ENCODE results near the gene NLGN2. TPM values are rescaled to one million over a fixed set of nuclear protein-coding genes. Genes with fewer than 3 reads are reported as not detected.

Gene NLGN2
- total RNA-seq, 1 experiment from 2014 or later, result 1.0 TPM

GRCh38 chr17:7463372-7463846 is 55.8 kb downstream of the NLGN2 start:
- Histone ChIP-seq H3K27me3 (no peaks in the 10 kb centered on the region), H3K4me3 (no peak overlapping the region), H3K9me3 (no peaks in the 10 kb centered on the region), H3K36me3 (peaks cover 3% of the 10 kb centered on the region; the same call in 1 of the 2 replicates)
- DNase-seq, result no peak

- no peaks in the 10 kb centered on the region for H3K27me3 ChIP-seq
- no peaks in the 10 kb centered on the region for H3K9me3 ChIP-seq
- peaks cover 3% of the 10 kb centered on the region; the same call in 1 of the 2 replicates for H3K36me3 ChIP-seq
- no peak overlapping the region for H3K4me3 ChIP-seq
- no peak for DNase-seq
These were observed 56.4 kb downstream of the NLGN2 start for GRCh38 chr17:7464081-7464480.

- H3K4me3 ChIP-seq, result no peak overlapping the region
- peaks cover 3% of the 10 kb centered on the region; the same call in 1 of the 2 replicates for H3K36me3 ChIP-seq
- H3K9me3 ChIP-seq, result no peaks in the 10 kb centered on the region
- no peaks in the 10 kb centered on the region for H3K27me3 ChIP-seq
- no peak for DNase-seq
These were observed 58.1 kb downstream of the NLGN2 start for GRCh38 chr17:7465597-7466275.

GRCh38 chr17:7466318-7466638 is 58.6 kb downstream of the NLGN2 start:
- Histone ChIP-seq H3K4me3 (no peak overlapping the region), H3K9me3 (no peaks in the 10 kb centered on the region), H3K36me3 (peaks cover 3% of the 10 kb centered on the region; the same call in 1 of the 2 replicates), H3K27me3 (no peaks in the 10 kb centered on the region)
- DNase-seq, result no peak

GRCh38 chr17:7466639-7467341 is 59.1 kb downstream of the NLGN2 start:
- H3K9me3 ChIP-seq, result no peaks in the 10 kb centered on the region
- H3K27me3 ChIP-seq, result no peaks in the 10 kb centered on the region
- peaks cover 3% of the 10 kb centered on the region; the same call in 1 of the 2 replicates for H3K36me3 ChIP-seq
- no peak overlapping the region for H3K4me3 ChIP-seq
- peak; percentile 71 for DNase-seq

GRCh38 chr17:7467498-7467897 is 59.9 kb downstream of the NLGN2 start:
- Histone ChIP-seq H3K27me3 (no peaks in the 10 kb centered on the region), H3K36me3 (peaks cover 3% of the 10 kb centered on the region; the same call in 1 of the 2 replicates), H3K4me3 (no peak overlapping the region), H3K9me3 (no peaks in the 10 kb centered on the region)
- no peak for DNase-seq

GRCh38 chr17:7468290-7468689 is 60.6 kb downstream of the NLGN2 start:
- no peaks in the 10 kb centered on the region for H3K9me3 ChIP-seq
- DNase-seq, result no peak
- peaks cover 3% of the 10 kb centered on the region; the same call in 1 of the 2 replicates for H3K36me3 ChIP-seq
- H3K4me3 ChIP-seq, result no peak overlapping the region
- H3K27me3 ChIP-seq, result no peaks in the 10 kb centered on the region

GRCh38 chr17:7468804-7469389 is 61.3 kb downstream of the NLGN2 start:
- DNase-seq, result no peak
- H3K27me3 ChIP-seq, result no peaks in the 10 kb centered on the region
- H3K9me3 ChIP-seq, result no peaks in the 10 kb centered on the region
- peaks cover 3% of the 10 kb centered on the region; the same call in 1 of the 2 replicates for H3K36me3 ChIP-seq
- no peak overlapping the region for H3K4me3 ChIP-seq

Other genes with a start within 250 kb of the NLGN2 start
- 0.13 TPM in 1 of 2 replicates, not detected in the other for gene ASGR1, start 228.5 kb upstream of the NLGN2 start, total RNA-seq (2014; rRNA removed; shearing (Covaris generic); ENCODE audit: low replicate concordance)
- gene DLG4, start 188.0 kb upstream of the NLGN2 start, total RNA-seq (2014; rRNA removed; shearing (Covaris generic); ENCODE audit: low replicate concordance), result 7.5 and 15.3 TPM in 2 replicates
- gene ACADVL, start 187.9 kb upstream of the NLGN2 start, total RNA-seq (2014; rRNA removed; shearing (Covaris generic); ENCODE audit: low replicate concordance), result 240 and 427 TPM in 2 replicates
- gene DVL2, start 173.3 kb upstream of the NLGN2 start, total RNA-seq (2014; rRNA removed; shearing (Covaris generic); ENCODE audit: low replicate concordance), result 11.5 and 26.2 TPM in 2 replicates
- 34.4 and 62.7 TPM in 2 replicates for gene PHF23, start 168.4 kb upstream of the NLGN2 start, total RNA-seq (2014; rRNA removed; shearing (Covaris generic); ENCODE audit: low replicate concordance)
- gene GABARAP, start 165.4 kb upstream of the NLGN2 start, total RNA-seq (2014; rRNA removed; shearing (Covaris generic); ENCODE audit: low replicate concordance), result 36.7 and 148 TPM in 2 replicates
- 7.8 and 24.7 TPM in 2 replicates for gene CTDNEP1, start 156.1 kb upstream of the NLGN2 start, total RNA-seq (2014; rRNA removed; shearing (Covaris generic); ENCODE audit: low replicate concordance)
- 24.1 and 36.4 TPM in 2 replicates for gene ELP5, start 155.6 kb upstream of the NLGN2 start, total RNA-seq (2014; rRNA removed; shearing (Covaris generic); ENCODE audit: low replicate concordance)
- not detected in 2 replicates for gene CLDN7, start 145.4 kb upstream of the NLGN2 start, total RNA-seq (2014; rRNA removed; shearing (Covaris generic); ENCODE audit: low replicate concordance)
- not detected in 2 replicates for gene SLC2A4, start 126.1 kb upstream of the NLGN2 start, total RNA-seq (2014; rRNA removed; shearing (Covaris generic); ENCODE audit: low replicate concordance)
- gene YBX2, start 113.2 kb upstream of the NLGN2 start, total RNA-seq (2014; rRNA removed; shearing (Covaris generic); ENCODE audit: low replicate concordance), result 6.2 and 6.5 TPM in 2 replicates
- 1,208 and 1,396 TPM in 2 replicates for gene EIF5A, start 100.2 kb upstream of the NLGN2 start, total RNA-seq (2014; rRNA removed; shearing (Covaris generic); ENCODE audit: low replicate concordance)
- gene GPS2, start 92.5 kb upstream of the NLGN2 start, total RNA-seq (2014; rRNA removed; shearing (Covaris generic); ENCODE audit: low replicate concordance), result 37.3 and 55.3 TPM in 2 replicates
- gene NEURL4, start 78.5 kb upstream of the NLGN2 start, total RNA-seq (2014; rRNA removed; shearing (Covaris generic); ENCODE audit: low replicate concordance), result 8.5 and 11.7 TPM in 2 replicates
- gene ACAP1, start 71.3 kb upstream of the NLGN2 start, total RNA-seq (2014; rRNA removed; shearing (Covaris generic); ENCODE audit: low replicate concordance), result 0.20 TPM in 1 of 2 replicates, not detected in the other
- 5.0 and 6.5 TPM in 2 replicates for gene KCTD11, start 55.7 kb upstream of the NLGN2 start, total RNA-seq (2014; rRNA removed; shearing (Covaris generic); ENCODE audit: low replicate concordance)
- gene TMEM95, start 52.7 kb upstream of the NLGN2 start, total RNA-seq (2014; rRNA removed; shearing (Covaris generic); ENCODE audit: low replicate concordance), result not detected in 2 replicates
- gene TNK1, start 26.8 kb upstream of the NLGN2 start, total RNA-seq (2014; rRNA removed; shearing (Covaris generic); ENCODE audit: low replicate concordance), result not detected in 2 replicates
- 2.8 and 7.3 TPM in 2 replicates for gene PLSCR3, start 13.3 kb upstream of the NLGN2 start, total RNA-seq (2014; rRNA removed; shearing (Covaris generic); ENCODE audit: low replicate concordance)
- gene TMEM256, start 3.7 kb upstream of the NLGN2 start, total RNA-seq (2014; rRNA removed; shearing (Covaris generic); ENCODE audit: low replicate concordance), result 3.6 and 52.0 TPM in 2 replicates
- not detected in 2 replicates for gene SPEM1, start 12.5 kb downstream of the NLGN2 start, total RNA-seq (2014; rRNA removed; shearing (Covaris generic); ENCODE audit: low replicate concordance)
- gene SPEM2, start 17.8 kb downstream of the NLGN2 start, total RNA-seq (2014; rRNA removed; shearing (Covaris generic); ENCODE audit: low replicate concordance), result not detected in 2 replicates
- gene SPEM3, start 21.0 kb downstream of the NLGN2 start, total RNA-seq (2014; rRNA removed; shearing (Covaris generic); ENCODE audit: low replicate concordance), result not detected in 2 replicates
- 0.33 and 0.76 TPM in 2 replicates for gene TMEM102, start 27.6 kb downstream of the NLGN2 start, total RNA-seq (2014; rRNA removed; shearing (Covaris generic); ENCODE audit: low replicate concordance)
- gene FGF11, start 31.7 kb downstream of the NLGN2 start, total RNA-seq (2014; rRNA removed; shearing (Covaris generic); ENCODE audit: low replicate concordance), result not detected in 2 replicates
- gene CHRNB1, start 37.2 kb downstream of the NLGN2 start, total RNA-seq (2014; rRNA removed; shearing (Covaris generic); ENCODE audit: low replicate concordance), result 0.20 and 6.2 TPM in 2 replicates
- 5.3 and 6.0 TPM in 2 replicates for gene ZBTB4, start 71.8 kb downstream of the NLGN2 start, total RNA-seq (2014; rRNA removed; shearing (Covaris generic); ENCODE audit: low replicate concordance)
- not detected in 2 replicates for gene SLC35G6, start 73.6 kb downstream of the NLGN2 start, total RNA-seq (2014; rRNA removed; shearing (Covaris generic); ENCODE audit: low replicate concordance)
- 11.5 and 16.2 TPM in 2 replicates for gene POLR2A, start 76.5 kb downstream of the NLGN2 start, total RNA-seq (2014; rRNA removed; shearing (Covaris generic); ENCODE audit: low replicate concordance)
- gene TNFSF12, start 141.2 kb downstream of the NLGN2 start, total RNA-seq (2014; rRNA removed; shearing (Covaris generic); ENCODE audit: low replicate concordance), result 0.33 TPM in 1 of 2 replicates, not detected in the other
- gene TNFSF13, start 150.9 kb downstream of the NLGN2 start, total RNA-seq (2014; rRNA removed; shearing (Covaris generic); ENCODE audit: low replicate concordance), result 1.7 TPM in 1 of 2 replicates, not detected in the other
- gene SENP3, start 154.1 kb downstream of the NLGN2 start, total RNA-seq (2014; rRNA removed; shearing (Covaris generic); ENCODE audit: low replicate concordance), result 85.6 and 106 TPM in 2 replicates
- 12.6 and 17.3 TPM in 2 replicates for gene CD68, start 171.8 kb downstream of the NLGN2 start, total RNA-seq (2014; rRNA removed; shearing (Covaris generic); ENCODE audit: low replicate concordance)
- gene MPDU1, start 176.0 kb downstream of the NLGN2 start, total RNA-seq (2014; rRNA removed; shearing (Covaris generic); ENCODE audit: low replicate concordance), result 96.0 and 121 TPM in 2 replicates
- gene SOX15, start 182.2 kb downstream of the NLGN2 start, total RNA-seq (2014; rRNA removed; shearing (Covaris generic); ENCODE audit: low replicate concordance), result 0.23 TPM in 1 of 2 replicates, not detected in the other
- 26.8 and 49.5 TPM in 2 replicates for gene FXR2, start 207.1 kb downstream of the NLGN2 start, total RNA-seq (2014; rRNA removed; shearing (Covaris generic); ENCODE audit: low replicate concordance)
- gene SAT2, start 220.0 kb downstream of the NLGN2 start, total RNA-seq (2014; rRNA removed; shearing (Covaris generic); ENCODE audit: low replicate concordance), result 16.0 and 20.1 TPM in 2 replicates
- not detected in 2 replicates for gene SHBG, start 222.3 kb downstream of the NLGN2 start, total RNA-seq (2014; rRNA removed; shearing (Covaris generic); ENCODE audit: low replicate concordance)
- gene ATP1B2, start 243.1 kb downstream of the NLGN2 start, total RNA-seq (2014; rRNA removed; shearing (Covaris generic); ENCODE audit: low replicate concordance), result not detected in 2 replicates